ENCODE results near the gene MARCKS. TPM values are rescaled to one million over a fixed set of nuclear protein-coding genes. Genes with fewer than 3 reads are reported as not detected.

MARCKS gene
- total and polyA plus RNA-seq, 2 of the 13 experiments (the other 11 are each of a cell fraction or from before 2014, with no cell fraction given) = 30.5 to 39.5 TPM

- TF ChIP-seq ZNF318 (CRISPR knock-in tag; IDR thresholded peaks at IDR 0.05) (no peak), PRMT3 (CRISPR knock-in tag; IDR thresholded peaks at IDR 0.05; ENCODE audit: borderline replicate concordance, low read depth) (no peak), KDM1A (CRISPR knock-in tag; IDR thresholded peaks at IDR 0.05) (no peak), MIER3 (CRISPR knock-in tag; IDR thresholded peaks at IDR 0.05; ENCODE audit: borderline replicate concordance) (no peak), ZSCAN12 (CRISPR knock-in tag; IDR thresholded peaks at IDR 0.05) (no peak), ZNF512 (CRISPR knock-in tag; IDR thresholded peaks at IDR 0.05) (no peak), SRY (CRISPR knock-in tag; IDR thresholded peaks at IDR 0.05) (no peak), MLLT10 (CRISPR knock-in tag; IDR thresholded peaks at IDR 0.05) (no peak), ZNF276 (CRISPR knock-in tag; IDR thresholded peaks at IDR 0.05; ENCODE audit: low read depth) (no peak), ZNF326 (CRISPR knock-in tag; IDR thresholded peaks at IDR 0.05; ENCODE audit: borderline replicate concordance) (no peak), GPBP1L1 (CRISPR knock-in tag; IDR thresholded peaks at IDR 0.05) (no peak)
Measured at GRCh38 chr6:113819169-113819830, 37.8 kb upstream of the MARCKS start (continued).
